HEK293T (cell line): ENCODE measurements around the gene CLSTN1.

ENCODE experiments used
- CTCF ChIA-PET: fragments of 350-600 bp; formaldehyde crosslinking; extraction: SDS; loops from one replicate; lab custom pipeline; 2021; ENCODE audit warnings: antibody characterized with exemption, inconsistent platforms; lab: Yijun Ruan, JAX
- POLR2A ChIA-PET: fragments of 350-600 bp; formaldehyde crosslinking; extraction: SDS; loops from one replicate; lab custom pipeline; 2020; ENCODE audit warnings: antibody characterized with exemption, inconsistent platforms; lab: Yijun Ruan, JAX
- DNase-seq: peaks from one replicate; pipeline ENCODE4 v3.0.0; 2012; ENCODE audit warnings: mixed read lengths; ENCODE audit errors: extremely low spot score
- ARNT ChIP-seq: fragments of 450-650 bp; IDR thresholded peaks from 2 replicates; pipeline ENCODE4 v1.6.1; 2017; ENCODE audit warnings: mild to moderate bottlenecking
- BHLHE40 ChIP-seq: fragments of 450-650 bp; IDR thresholded peaks from 2 replicates; pipeline ENCODE4 v1.6.1; 2016; ENCODE audit warnings: mild to moderate bottlenecking, moderate library complexity, borderline replicate concordance
- CTBP1 ChIP-seq: fragments of 450-650 bp; IDR thresholded peaks from 2 replicates; pipeline ENCODE4 v1.6.1; 2016; ENCODE audit warnings: borderline replicate concordance
- ELF4 ChIP-seq: fragments of 450-650 bp; IDR thresholded peaks from 2 replicates; pipeline ENCODE4 v1.6.1; 2017; ENCODE audit warnings: antibody characterized with exemption
- FOXA1 ChIP-seq: fragments of 450-650 bp; IDR thresholded peaks from 2 replicates; pipeline ENCODE4 v1.6.1; 2016; ENCODE audit warnings: mild to moderate bottlenecking
- FOXK2 ChIP-seq: fragments of 450-650 bp; IDR thresholded peaks from 2 replicates; pipeline ENCODE4 v1.6.1; 2016; ENCODE audit warnings: mild to moderate bottlenecking
- FOXM1 ChIP-seq: fragments of 450-650 bp; IDR thresholded peaks from 2 replicates; pipeline ENCODE4 v1.6.1; 2017; ENCODE audit warnings: mild to moderate bottlenecking, borderline replicate concordance
- HDGF ChIP-seq: fragments of 450-650 bp; IDR thresholded peaks from 2 replicates; pipeline ENCODE4 v1.6.1; 2017; ENCODE audit warnings: antibody characterized with exemption, borderline replicate concordance
- L3MBTL2 ChIP-seq: fragments of 450-650 bp; conservative IDR thresholded peaks from 2 replicates; pipeline ENCODE4 v1.6.1; 2016; ENCODE audit warnings: mild to moderate bottlenecking
- LEF1 ChIP-seq: fragments of 450-650 bp; IDR thresholded peaks from 2 replicates; pipeline ENCODE4 v1.6.1; 2017; ENCODE audit warnings: mild to moderate bottlenecking, borderline replicate concordance
- NFRKB ChIP-seq: fragments of 450-650 bp; IDR thresholded peaks from 2 replicates; pipeline ENCODE4 v1.6.1; 2016; ENCODE audit warnings: mild to moderate bottlenecking, moderate library complexity
- PKNOX1 ChIP-seq: fragments of 450-650 bp; IDR thresholded peaks from 2 replicates; pipeline ENCODE4 v1.6.1; 2016
- SP1 ChIP-seq: fragments of 450-650 bp; IDR thresholded peaks from 2 replicates; pipeline ENCODE4 v1.6.1; 2017
- SUZ12 ChIP-seq: fragments of 450-650 bp; IDR thresholded peaks from 2 replicates; pipeline ENCODE4 v1.6.1; 2016; ENCODE audit warnings: mild to moderate bottlenecking
- TARDBP ChIP-seq: fragments of 450-650 bp; IDR thresholded peaks from 2 replicates; pipeline ENCODE4 v1.6.1; 2016
- ZNF384 ChIP-seq: fragments of 450-650 bp; IDR thresholded peaks from 2 replicates; pipeline ENCODE4 v1.6.1; 2016

Gene CLSTN1

GRCh38 chr1:9823943-9824701 is at the start of gene CLSTN1:
Gene CLSTN1, minus strand, starts transcription at chr1:9823965. Its CDS starts 232 bp downstream, at chr1:9823733.
- ChIA-PET POLR2A (no interaction called here), CTCF (no interaction called here)
- DNase-seq = peak; percentile 91
- no peak for TF ChIP-seq FOXA1
- TF ChIP-seq PKNOX1 = no peak
- TF ChIP-seq SP1 = no peak
- TF ChIP-seq CTBP1 = no peak
- TF ChIP-seq ELF4 = no peak
- no peak for TF ChIP-seq FOXM1
- no peak for TF ChIP-seq L3MBTL2
- TF ChIP-seq LEF1 = no peak
- TF ChIP-seq ZNF384 = no peak
- TF ChIP-seq TARDBP = no peak

GRCh38 chr1:9873385-9873784 is 49.6 kb upstream of the CLSTN1 start:
- CTCF ChIA-PET = interaction anchor here (2.1 kb wide), 1 partner anchor 41 kb away, joined by 8 read pairs; no protein-coding TSS in a partner anchor
- POLR2A ChIA-PET = interaction anchor here (0.7 to 1.5 kb wide), 2 partner anchors 37 to 70 kb away, joined by 3 to 5 read pairs; partner anchors contain the start of genes LZIC and NMNAT1
- DNase-seq = no peak
- TF ChIP-seq ELF4 (no peak), CTBP1 (no peak), SUZ12 (no peak), NFRKB (no peak), BHLHE40 (no peak), SP1 (no peak), FOXA1 (no peak), ZNF384 (no peak)

- TF ChIP-seq SP1 (no peak), ZNF384 (no peak), FOXK2 (no peak)
- no peak for DNase-seq
- CTCF ChIA-PET = interaction anchor here (2.1 kb wide), 1 partner anchor 42 kb away, joined by 8 read pairs; no protein-coding TSS in a partner anchor
- POLR2A ChIA-PET = interaction anchor here (0.7 to 1.5 kb wide), 2 partner anchors 38 to 71 kb away, joined by 3 to 5 read pairs; partner anchors contain the start of genes LZIC and NMNAT1
Measured at GRCh38 chr1:9872430-9873165, 48.8 kb upstream of the CLSTN1 start.

- POLR2A ChIA-PET = interaction anchor here (1.5 kb wide), 1 partner anchor 72 kb away, joined by 5 read pairs; the partner anchor contains the start of genes LZIC and NMNAT1
- no peak for DNase-seq
- CTCF ChIA-PET = interaction anchor here (0.6 to 2.1 kb wide), 2 partner anchors 42 to 88 kb away, joined by 3 to 8 read pairs; no protein-coding TSS in a partner anchor
- TF ChIP-seq FOXA1 = no peak
- no peak for TF ChIP-seq SP1
- TF ChIP-seq ARNT = no peak
- no peak for TF ChIP-seq L3MBTL2
- TF ChIP-seq FOXK2 = no peak
- TF ChIP-seq FOXM1 = no peak
- TF ChIP-seq LEF1 = no peak
- TF ChIP-seq SUZ12 = no peak
- no peak for TF ChIP-seq HDGF
- no peak for TF ChIP-seq TARDBP
- no peak for TF ChIP-seq ZNF384
- TF ChIP-seq BHLHE40 = no peak
- TF ChIP-seq ELF4 = no peak
- no peak for TF ChIP-seq PKNOX1
Measured at GRCh38 chr1:9871707-9872425, 48.1 kb upstream of the CLSTN1 start.

GRCh38 chr1:9871021-9871420 is 47.3 kb upstream of the CLSTN1 start:
- no peak for DNase-seq
- TF ChIP-seq ELF4 = no peak
- TF ChIP-seq HDGF = no peak
- no peak for TF ChIP-seq FOXM1
- no peak for TF ChIP-seq FOXA1
- no peak for TF ChIP-seq ARNT
- TF ChIP-seq LEF1 = no peak
- TF ChIP-seq ZNF384 = no peak
- no peak for TF ChIP-seq NFRKB
- TF ChIP-seq CTBP1 = no peak
- TF ChIP-seq PKNOX1 = no peak
- TF ChIP-seq L3MBTL2 = no peak
- no peak for TF ChIP-seq SUZ12
- TF ChIP-seq TARDBP = no peak
- TF ChIP-seq SP1 = no peak
- ChIA-PET CTCF (interaction anchor here (0.6 kb wide), 2 partner anchors 87 to 357 kb away, joined by 3 to 6 read pairs; no protein-coding TSS in a partner anchor), POLR2A (no interaction called here)
